NCI-H1048 (cell line): ENCODE results near the gene EBP.
A peak's percentile ranks its signal among the peaks of the same experiment; 100 is the strongest.
"Not testable (repeated sequence)": the region's sequence is repeated elsewhere in the genome, so short reads cannot be mapped to it uniquely, and the experiment has no call there.

ENCODE experiments used
- DNase-seq: peaks from one replicate; lab custom pipeline; 2025; lab: John Stamatoyannopoulos, UW

Gene EBP

DNA sequence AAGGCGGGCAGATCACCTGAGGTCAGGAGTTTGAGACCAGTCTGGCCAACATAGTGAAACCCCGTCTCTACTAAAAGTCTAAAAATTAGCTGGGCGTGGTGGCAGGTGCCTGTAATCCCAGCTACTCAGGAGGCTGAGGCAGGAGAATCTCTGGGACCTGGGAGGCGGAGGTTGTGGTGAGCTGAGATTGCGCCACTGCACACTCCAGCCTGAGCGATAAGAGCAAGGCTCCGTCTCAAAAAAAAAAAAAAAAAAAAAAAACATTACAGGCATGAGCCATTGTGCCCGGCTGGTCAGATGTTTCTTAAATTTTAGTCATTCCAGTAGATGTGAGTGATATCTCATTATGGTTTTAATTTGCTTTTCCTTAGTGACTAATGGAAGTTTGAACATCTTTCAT lies 4.2 kb downstream of the EBP start:
- DNase-seq, result not testable (repeated sequence)

DNA sequence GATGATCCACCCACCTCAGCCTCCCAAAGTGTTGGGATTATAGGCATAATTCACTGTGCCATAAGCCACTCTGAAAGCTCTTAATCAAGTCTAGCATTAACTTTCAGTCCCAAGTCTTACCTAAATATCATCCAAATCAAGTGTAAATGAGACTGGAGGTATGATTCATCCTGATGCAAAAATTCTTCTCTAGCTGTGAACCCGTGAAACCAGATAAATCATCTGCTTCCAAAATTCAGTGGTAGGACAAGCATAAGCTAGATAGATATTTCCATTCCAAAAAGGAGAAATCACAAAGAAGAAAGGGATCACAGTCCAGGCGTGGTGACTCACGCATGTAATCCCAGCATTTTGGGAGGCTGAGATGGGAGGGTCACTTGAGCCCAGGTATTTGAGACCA lies 9.1 kb downstream of the EBP start:
- DNase-seq, result no peak

DNA sequence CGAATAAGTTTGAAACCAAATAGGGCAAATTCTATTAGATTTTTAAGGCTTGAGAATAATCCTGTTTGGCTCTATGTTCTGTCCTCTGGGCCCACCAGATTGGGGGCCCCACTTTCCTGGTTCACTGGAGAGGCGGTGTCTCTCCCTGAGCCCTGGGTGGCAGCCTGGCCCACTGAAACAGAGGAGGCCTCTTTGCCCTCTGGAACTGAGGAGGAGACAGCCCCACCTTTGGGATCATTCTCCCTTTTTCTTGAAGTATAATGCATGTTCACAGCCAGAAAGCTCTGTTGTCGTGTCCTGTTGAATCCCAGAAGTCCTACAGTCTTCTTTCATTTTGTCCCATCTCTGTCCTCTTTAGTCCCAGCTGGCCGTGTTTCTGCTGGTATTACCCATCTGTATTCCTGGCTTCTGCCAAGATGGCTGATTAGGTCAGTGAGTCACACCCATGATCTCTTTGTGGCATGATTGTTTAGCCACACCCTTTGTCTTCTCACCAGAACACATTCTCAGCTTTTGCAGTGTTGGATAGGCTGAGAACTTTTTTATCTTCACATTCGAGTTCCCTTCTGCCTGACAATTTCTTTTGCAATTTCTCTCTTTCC lies 9.9 kb downstream of the EBP start:
- DNase-seq, result no peak

DNA sequence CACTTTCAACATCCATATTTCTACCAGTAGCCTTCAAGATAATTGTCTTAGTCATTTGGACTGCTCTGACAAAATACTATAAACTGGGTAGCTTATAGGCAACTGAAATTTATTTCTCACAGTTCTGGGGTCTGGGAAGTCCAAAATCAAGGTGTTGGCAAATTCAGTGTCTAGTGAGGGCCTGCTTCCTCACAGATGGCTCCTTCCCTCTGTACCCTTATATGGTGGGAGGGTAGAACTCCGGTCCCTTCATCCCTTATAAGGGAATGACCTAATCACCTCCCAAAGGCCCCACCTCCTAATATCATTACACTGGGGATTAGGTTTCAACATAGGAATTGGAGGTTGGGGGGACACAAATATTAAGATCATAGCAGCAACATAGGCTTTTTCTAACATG lies 10.6 kb downstream of the EBP start:
- no peak for DNase-seq

DNA sequence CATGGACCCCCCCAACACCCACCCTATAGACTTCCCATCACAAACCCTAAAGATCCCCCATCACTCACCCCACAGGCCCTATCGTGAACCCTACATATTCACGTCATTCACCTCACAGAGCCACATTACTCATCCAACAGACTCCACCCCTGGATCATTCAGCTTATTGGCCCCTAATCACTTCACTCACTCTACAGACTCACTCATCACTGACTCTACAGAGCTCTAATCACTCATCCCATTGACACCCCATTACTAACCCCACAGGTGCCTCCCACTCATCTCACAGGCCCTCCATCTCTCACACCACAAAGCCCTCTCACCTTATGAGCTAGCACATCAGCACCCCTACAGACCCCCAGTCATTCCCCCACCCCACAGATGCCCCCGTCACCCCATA lies 11.6 kb downstream of the EBP start:
- DNase-seq, result no peak

DNA sequence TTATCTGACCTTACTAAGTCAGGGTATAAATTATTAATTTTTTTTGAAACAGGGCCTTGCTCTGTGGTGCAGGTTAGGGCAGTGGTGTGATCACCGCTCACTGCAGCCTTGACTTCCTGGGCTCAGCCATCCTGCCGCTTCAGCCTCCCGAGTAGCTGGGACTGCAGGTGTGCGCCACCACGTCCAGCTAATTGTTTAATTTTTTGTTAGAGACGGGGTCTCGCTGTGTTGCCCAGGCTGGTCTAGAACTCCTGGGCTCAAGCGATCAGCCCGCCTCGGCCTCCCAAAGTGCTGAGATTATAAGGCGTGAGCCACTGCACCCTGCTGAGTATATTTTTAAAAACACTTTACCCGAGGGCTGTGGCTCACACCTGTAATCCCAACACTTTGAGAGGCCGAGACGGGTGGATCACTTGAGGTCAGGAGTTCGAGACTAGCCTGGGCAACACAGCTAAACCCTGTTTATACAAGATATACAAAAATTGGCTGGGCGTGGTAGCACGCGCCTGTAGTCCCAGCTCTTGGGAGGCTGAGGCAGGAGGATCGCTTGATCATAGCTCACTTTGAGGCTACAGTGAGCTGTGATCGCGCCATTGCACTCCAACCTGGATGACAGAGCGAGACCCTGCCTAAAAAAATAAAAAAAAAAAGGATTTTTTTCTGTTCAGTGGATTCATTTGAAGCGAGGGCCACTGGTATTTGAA lies 17.2 kb downstream of the EBP start:
- no peak for DNase-seq

DNA sequence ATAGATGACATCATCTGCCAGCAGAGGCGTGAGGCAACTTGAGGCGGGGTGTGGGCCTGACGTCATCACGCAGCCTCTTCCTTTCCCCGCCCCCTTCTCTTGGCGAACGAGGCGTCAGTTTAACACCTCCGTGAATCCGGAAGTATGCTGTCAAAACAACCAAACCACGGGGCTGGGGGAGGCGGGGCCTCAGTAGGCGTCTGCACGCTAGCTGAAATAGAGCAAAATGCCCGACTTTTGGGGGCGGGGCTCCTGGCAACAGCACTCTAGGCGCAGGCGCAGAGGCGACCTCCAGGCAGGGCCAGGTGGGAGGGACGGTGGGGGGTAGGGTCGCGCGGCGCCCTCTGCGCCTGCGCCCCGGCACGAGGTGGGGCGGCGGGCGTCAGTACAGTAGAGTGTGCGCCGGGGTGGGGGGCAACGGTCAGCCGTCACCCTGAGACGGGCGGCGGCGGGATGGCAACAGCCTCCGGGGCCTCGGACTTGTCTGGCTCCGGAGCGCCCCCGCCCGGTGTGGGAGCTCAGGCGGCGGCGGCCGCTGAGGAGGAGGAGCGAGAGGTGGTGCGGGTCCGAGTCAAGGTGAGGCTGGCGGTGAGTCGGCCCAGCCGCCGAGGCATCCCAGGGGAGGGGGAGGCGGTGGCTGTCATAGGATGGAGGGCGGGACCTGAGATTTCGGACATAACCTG lies 17.9 kb downstream of the EBP start, which contains the start of gene TBC1D25:
TSS of gene TBC1D25 (plus strand) at position 370 of the 683 bp plus-strand sequence. CDS start at position 454, 84 bp downstream.
- DNase-seq, result peak; percentile 92

DNA sequence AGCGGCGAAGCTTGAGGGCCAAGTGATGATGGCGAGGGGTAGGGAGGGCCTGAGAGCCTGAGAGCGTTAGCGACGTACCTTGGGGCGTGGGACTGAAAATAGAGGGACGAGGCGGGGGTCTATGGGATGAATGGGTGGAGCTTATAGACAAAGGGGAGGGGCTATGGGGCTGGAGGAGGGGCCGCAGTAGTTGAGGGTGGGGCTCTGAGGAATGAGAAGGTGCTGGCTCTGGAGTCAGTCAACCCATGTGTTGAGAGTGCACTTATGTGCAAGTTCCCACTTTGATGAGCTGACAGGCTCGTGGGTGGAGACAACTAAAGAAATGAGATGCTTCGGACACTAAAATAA lies 18.4 kb downstream of the EBP start:
- no peak for DNase-seq

DNA sequence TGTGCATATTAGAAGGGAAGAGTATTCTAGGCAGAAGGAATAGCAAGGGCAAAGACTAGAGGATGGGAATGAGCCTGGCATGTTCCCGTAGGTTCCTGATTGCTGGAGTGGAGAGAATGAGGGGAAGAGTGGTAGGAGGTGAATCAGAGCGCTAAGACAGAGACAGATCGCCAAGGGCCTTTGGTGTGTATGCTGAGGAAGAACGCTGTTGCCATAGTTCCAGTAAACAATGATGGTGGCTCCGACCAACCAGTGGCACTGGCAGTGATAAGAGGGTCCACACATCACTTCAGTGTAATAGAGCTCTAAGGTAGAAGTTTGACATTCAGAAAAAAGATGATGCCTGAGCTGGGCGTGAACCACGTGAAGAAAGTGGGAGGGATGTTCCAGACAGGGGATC lies 18.9 kb downstream of the EBP start:
- no peak for DNase-seq

DNA sequence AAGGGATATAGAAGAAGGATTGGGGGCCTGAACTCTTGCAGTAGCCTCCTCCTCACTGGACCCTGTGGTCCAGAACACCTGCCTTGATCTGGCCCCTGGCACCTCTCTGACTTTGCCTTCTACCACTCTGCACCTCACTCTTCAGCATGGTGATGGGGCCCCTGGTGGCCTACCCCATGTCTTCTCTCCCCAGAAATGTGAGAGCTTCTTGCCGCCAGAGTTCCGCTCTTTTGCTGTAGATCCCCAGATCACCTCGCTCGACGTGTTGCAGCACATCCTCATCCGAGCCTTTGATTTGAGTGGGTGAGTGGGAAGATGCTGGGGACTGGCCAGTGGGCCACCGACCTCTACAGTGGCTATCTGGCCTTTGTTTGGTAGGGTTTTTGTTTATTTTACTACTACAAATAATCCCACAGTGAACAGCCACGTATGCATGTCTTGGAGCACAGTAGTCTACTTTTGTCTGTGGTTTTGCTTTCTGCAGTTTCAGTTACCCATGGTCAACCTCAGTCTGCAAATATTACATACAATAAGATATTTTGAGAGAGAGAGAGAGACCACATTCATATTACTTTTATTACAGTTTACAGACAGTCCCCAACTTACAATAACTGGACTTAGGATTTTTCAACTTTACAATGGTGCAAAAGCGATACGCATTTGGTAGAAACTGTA lies 19.7 kb downstream of the EBP start:
- DNase-seq, result no peak

DNA sequence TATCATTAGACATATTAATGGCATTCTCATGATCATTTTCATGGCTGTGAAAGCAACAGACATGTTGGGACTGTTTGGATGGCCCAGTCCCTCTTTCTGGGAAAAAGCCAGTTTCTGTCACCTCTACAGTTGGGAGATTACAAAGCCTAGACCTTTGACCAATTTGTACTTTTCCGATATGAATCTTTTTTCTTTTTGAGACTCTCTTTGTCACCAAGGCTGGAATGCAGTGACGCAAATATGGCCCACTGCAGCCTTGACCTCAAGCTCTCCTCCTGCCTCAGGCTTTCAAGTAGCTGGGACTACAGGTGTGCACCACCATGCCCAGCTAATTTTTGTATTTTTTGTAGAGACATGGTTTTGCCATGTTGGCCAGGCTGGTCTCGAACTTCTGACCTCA lies 27.3 kb downstream of the EBP start:
- DNase-seq, result no peak

DNA sequence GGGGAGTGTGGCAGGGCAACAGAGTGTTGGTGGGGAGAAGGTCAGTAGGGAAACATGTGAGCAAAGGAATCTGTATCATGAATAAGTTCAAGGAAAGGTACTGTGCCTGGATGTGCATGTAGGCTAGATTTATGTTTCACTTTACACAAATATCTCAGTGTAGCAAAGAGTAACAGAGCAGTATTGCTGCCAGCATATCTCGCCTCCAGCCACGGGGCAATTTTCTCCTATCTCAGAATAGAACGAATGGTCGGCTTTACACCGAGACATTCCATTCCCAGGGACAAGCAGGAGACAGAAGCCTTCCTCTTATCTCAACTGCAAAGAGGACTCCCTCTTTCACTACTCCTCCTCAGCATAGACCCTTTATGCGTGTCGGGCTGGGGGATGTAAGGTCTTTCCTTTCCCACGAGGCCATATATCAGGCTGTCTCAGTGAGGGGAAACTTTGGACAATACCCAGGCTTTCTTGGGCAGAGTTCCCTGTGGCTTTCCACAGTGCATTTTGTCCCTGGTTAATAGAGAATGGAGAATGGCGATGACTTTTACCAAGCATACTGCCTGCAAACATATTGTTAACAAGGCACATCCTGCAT lies 34.2 kb downstream of the EBP start:
- DNase-seq, result not testable (repeated sequence)

DNA sequence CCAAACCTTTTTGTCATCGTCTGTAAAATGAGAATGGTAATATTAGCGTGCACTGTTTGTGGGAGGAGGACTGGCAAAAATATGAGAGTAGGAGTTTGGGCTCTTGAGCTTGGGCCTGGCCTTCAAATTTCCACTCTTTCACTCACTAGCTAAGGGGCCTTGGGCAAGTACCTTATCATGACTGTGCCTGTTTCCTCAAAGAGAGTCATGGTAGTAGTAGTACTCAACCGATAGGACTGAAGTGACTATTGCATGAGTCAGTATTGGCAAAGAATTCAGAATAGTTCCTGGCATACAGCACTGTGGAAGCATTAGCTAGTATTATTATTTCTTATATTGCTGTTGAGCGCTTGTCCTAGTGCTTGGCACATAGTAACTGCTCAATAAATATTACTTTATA lies 36.7 kb downstream of the EBP start:
- no peak for DNase-seq

DNA sequence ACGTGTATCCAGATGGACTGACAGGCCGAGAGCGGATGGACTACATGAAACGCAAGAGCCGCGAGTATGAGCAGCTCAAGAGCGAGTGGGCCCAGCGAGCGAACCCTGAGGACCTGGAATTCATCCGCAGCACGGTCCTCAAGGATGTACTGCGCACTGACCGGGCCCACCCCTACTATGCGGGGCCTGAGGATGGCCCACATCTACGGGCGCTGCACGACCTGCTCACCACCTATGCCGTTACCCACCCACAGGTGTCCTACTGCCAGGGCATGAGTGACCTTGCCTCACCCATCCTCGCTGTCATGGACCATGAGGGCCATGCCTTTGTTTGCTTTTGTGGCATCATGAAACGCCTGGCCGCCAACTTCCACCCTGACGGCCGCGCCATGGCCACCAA lies 38.0 kb downstream of the EBP start:
- no peak for DNase-seq

DNA sequence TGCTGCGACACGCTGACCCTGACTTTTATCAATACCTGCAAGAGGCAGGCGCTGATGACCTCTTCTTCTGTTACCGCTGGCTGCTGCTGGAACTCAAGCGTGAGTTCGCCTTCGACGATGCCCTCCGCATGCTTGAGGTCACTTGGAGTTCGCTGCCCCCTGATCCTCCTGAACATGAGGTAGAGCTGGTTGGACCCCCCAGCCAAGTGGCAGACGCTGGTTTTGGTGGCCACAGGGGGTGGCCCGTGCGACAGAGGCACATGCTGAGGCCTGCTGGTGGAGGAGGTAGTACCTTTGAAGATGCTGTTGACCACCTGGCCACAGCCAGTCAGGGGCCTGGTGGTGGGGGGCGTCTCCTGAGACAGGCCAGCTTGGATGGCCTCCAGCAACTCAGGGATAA lies 38.4 kb downstream of the EBP start:
- no peak for DNase-seq

DNA sequence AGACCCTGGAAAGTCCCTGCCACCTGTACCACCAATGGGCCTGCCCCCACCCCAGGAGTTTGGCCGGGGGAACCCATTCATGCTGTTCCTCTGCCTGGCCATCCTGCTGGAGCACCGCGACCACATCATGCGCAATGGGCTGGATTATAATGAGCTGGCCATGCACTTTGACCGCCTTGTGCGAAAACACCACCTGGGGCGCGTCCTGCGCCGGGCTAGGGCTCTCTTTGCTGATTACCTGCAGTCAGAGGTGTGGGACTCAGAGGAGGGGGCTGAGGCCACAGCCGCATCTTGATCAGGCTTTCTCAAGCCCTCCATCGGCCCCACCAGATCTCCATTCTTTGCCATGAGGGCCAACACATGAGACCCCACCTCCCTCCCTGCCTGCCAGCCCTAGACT lies 39.1 kb downstream of the EBP start:
- DNase-seq, result no peak

DNA sequence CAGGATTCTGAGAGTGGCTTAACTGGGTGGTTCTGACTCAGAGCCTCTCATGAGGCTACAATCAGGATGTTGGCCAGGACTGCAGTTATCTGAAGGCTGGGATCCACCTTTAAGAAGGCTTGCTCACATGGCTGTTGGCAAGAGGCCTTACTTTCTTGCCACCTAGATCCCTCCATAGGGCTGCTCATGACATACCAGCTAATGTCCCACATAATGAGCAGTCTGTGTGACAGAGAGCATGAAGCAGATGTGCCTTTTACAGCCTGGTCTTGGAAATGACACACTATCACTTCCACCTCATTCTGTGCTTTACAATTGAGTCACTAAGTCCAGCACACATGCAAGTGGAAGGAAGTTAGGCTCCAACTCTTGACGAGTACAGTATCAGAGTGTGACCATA lies 48.4 kb downstream of the EBP start:
- no peak for DNase-seq

DNA sequence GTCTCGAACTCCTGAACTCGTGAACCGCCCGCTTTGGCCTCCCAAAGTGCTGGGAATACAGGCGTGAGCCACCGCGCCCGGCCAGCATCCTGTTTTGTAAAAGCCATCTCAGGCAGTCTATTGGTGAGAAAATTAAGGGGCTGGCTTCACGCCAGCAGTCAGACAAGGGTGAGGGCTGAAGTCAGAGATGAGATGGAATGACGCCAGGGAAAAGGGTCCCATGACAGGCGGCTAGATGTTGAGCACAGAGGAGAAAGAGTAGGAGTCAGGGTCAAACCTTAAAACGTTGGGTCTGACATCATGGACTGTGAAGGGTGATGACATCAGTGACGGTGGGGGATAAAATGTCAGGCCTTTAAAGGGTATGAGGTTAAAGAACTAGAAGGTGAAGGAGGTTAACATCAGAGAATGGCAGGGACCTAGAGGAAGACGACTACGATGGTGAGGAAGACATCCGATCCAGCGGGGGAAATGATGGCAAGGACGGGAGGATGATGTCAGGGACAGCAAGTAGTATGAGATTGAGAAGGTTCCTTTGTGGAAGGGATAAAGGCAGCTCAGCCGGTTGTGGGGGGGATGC lies 52.2 kb downstream of the EBP start:
- DNase-seq, result no peak

DNA sequence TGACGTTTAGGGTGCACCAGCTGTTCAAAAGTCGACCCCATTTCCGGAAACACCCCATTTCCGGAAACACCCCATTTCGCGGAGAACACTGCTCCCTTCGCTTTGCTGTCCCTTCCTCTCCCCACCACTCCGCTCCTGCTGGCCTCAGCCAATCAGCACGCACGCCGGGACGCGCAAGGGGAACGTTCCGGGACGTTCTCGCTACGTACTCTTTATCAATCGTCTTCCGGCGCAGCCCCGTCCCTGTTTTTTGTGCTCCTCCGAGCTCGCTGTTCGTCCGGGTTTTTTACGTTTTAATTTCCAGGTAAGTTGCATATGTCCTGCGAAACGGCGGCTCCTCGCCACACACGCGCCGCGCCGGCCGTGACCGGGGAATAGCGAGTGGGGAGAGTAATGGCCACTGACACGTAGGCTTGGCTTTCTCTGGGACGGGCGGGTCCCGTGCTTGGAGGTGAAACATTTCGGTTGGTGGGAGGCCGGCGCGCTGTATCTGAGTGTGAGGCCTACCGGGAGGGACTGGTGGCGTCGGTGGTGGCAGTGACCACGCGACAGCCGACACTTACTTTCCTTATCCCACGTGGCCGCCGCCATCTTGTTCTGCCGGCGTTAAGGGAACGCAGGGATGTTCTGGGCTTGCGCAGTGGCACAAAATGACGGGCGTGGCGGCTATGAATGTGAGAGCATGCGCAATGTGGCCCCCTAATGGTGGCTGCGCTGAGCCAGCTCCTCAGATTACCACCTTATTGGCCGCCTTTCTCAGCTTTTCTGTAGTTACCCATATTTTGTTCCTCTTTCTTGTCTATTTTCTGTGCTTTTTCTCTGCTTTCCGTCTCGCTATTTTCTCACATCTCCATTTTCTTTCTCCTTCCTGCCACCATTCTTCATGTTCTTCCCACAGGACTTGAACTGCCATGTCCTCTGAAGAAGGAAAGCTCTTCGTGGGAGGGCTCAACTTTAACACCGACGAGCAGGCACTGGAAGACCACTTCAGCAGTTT lies 53.0 kb downstream of the EBP start, which contains the start of gene RBM3:
TSS of gene RBM3 (plus strand) at position 215 of the 997 bp plus-strand sequence. CDS start at position 912, 697 bp downstream.
- DNase-seq, result peak; percentile 72

DNA sequence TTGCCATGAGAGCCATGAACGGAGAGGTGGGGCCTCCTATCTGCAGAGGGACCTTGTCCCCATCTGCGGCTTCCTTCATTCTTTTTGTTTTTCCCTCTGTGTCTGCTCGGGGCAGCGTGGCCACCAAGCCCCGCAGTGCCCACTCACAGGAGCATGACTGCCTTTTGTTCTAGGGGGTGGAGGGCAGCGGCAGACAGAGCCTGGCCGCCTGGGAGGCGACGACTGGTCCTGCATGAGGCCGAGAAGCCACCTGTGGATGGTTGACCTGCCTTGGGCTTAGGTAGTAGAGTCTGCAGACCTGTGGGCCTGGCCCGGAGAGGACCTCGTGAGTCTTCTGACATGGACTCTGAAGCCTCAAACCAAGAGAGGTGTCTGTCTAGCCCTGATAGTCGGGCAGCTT lies 54.0 kb downstream of the EBP start:
- DNase-seq, result no peak

DNA sequence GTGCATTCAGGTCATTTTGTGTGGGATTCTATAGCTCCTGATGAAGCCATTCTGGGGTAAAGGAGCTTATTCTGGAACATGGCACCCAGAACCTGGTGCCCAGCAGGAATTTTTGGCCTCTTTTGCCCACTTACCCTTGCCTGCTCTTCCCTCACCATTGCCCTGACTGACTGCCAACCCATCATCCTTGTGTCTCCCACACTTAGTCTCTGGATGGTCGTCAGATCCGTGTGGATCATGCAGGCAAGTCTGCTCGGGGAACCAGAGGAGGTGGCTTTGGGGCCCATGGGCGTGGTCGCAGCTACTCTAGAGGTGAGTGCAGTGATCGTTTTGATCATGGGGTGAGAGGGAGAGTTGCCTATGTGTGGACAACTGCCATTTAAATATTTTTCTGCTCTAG lies 54.5 kb downstream of the EBP start:
- no peak for DNase-seq
